K562 (cell line): ENCODE measurements around the gene CALHM1. TPM values are rescaled to one million over a fixed set of nuclear protein-coding genes. Genes with fewer than 3 reads are reported as not detected.

ENCODE experiments used
- ATAC-seq: fragments of 200-7000 bp; cut with Tn5 transposase; 3 replicates; pipeline ENCODE4 v1.9.1; 2020; ENCODE audit warnings: moderate library complexity
- BruUV-seq: library from RNA; stranded (reverse); fragments of 400-500 nt; replicated peaks from 2 replicates; lab custom pipeline; 2021; lab: Mats Ljungman, UMichigan
- CTCF ChIA-PET: fragments of 300-600 bp; formaldehyde crosslinking; extraction: SDS; loops from one replicate; lab custom pipeline; 2021; ENCODE audit warnings: low intra/inter-chr PET ratio; lab: Yijun Ruan, JAX
- POLR2A ChIA-PET: fragments of 300-600, 350-650 bp; sonication (Branson Sonifier 250); formaldehyde crosslinking; extraction: SDS; loops from one replicate; lab custom pipeline; 2021; ENCODE audit warnings: antibody characterized with exemption, inconsistent platforms; lab: Yijun Ruan, JAX
- DNase-seq, 4 experiments: peaks; one replicate each; pipeline versions ENCODE4 v3.0.0 to v3.0.0-alpha.2; 2011 to 2018; ENCODE audit warnings: low spot score in 3 of 4, mixed read lengths in 3 of 4; ENCODE audit errors: extremely low read depth in 1 of 4
- FAIRE-seq: peaks from 2 replicates; lab custom pipeline; 2011; peaks lifted over from hg19 to GRCh38; lab: Jason Lieb, UNC
- H2AFZ ChIP-seq: 2 replicates; pipeline ENCODE4 v1.6.0; 2011; ENCODE audit warnings: low read depth, low read length, control low read depth, inconsistent platforms
- H3K27ac ChIP-seq: fragments of 200-600 bp; 3 replicates; pipeline ENCODE4 v1.8.0; 2011; ENCODE audit warnings: low read depth, mild to moderate bottlenecking, control low read depth, inconsistent platforms, low read length, moderate library complexity, mixed read lengths; ENCODE audit errors: extremely low read depth
- H3K27me3 ChIP-seq, 2 experiments: fragments of 300-600 bp in 1 of 2; 2 replicates in 1 of 2; 3 replicates in 1 of 2; pipeline versions ENCODE4 v1.6.0 to v1.8.0; 2011; ENCODE audit warnings: inconsistent platforms in 2 of 2, low read length in 2 of 2, mild to moderate bottlenecking in 1 of 2, mixed read lengths in 1 of 2, moderate library complexity in 1 of 2; ENCODE audit not compliant: control insufficient read depth in 2 of 2, insufficient read depth in 2 of 2
- H3K36me3 ChIP-seq: fragments of 300-600 bp; 3 replicates; pipeline ENCODE4 v1.8.0; 2011; ENCODE audit warnings: mild to moderate bottlenecking, low read length, inconsistent platforms; ENCODE audit not compliant: control insufficient read depth, insufficient read depth
- H3K4me1 ChIP-seq, 2 experiments: fragments of 200-600 bp in 1 of 2; replicated peaks in 1 of 2; 2 replicates in 1 of 2; 3 replicates in 1 of 2; pipeline versions ENCODE4 v1.5.1 to v1.8.0; 2011; ENCODE audit warnings: inconsistent platforms in 2 of 2, low read length in 2 of 2, mild to moderate bottlenecking in 1 of 2, mixed read lengths in 1 of 2, moderate library complexity in 1 of 2; ENCODE audit not compliant: control insufficient read depth in 2 of 2, insufficient read depth in 2 of 2
- H3K4me2 ChIP-seq: 2 replicates; pipeline ENCODE4 v1.6.1; 2011; ENCODE audit warnings: low read length, control low read depth, inconsistent platforms, mixed read lengths; ENCODE audit not compliant: insufficient read depth
- H3K4me3 ChIP-seq: fragments of 200-600 bp; sonication (generic), shearing (Covaris generic); 2 replicates; pipeline ENCODE4 v1.5.1; 2016; ENCODE audit warnings: control low read depth, inconsistent platforms
- H3K79me2 ChIP-seq: fragments of 200-600 bp; 3 replicates; pipeline ENCODE4 v1.8.0; 2011; ENCODE audit warnings: low read length, inconsistent platforms; ENCODE audit not compliant: control insufficient read depth, insufficient read depth
- H3K9ac ChIP-seq, 2 experiments: 2 replicates each; pipeline versions ENCODE4 v1.6.0 to v1.6.1; 2011; ENCODE audit warnings: low read depth in 2 of 2, low read length in 2 of 2, control low read depth in 1 of 2, inconsistent platforms in 1 of 2, mild to moderate bottlenecking in 1 of 2, mixed read lengths in 1 of 2; ENCODE audit not compliant: insufficient read depth in 1 of 2
- H3K9me1 ChIP-seq: one replicate; pipeline ENCODE4 v1.6.0; 2011; ENCODE audit warnings: inconsistent platforms, mild to moderate bottlenecking, low read length, moderate library complexity; ENCODE audit not compliant: control insufficient read depth, insufficient read depth
- H3K9me3 ChIP-seq: replicated peaks from 2 replicates; pipeline ENCODE4 v1.5.1; 2011; ENCODE audit warnings: low read depth, low read length, inconsistent platforms; ENCODE audit not compliant: control insufficient read depth, insufficient read depth
- H4K20me1 ChIP-seq: replicated peaks from 2 replicates; pipeline ENCODE4 v1.6.1; 2011; ENCODE audit warnings: low read length, inconsistent platforms, mixed read lengths; ENCODE audit not compliant: control insufficient read depth, insufficient read depth
- CHAMP1 ChIP-seq: fragments of 450-650 bp; IDR thresholded peaks from 2 replicates; pipeline ENCODE4 v1.6.1; 2016; ENCODE audit warnings: mild to moderate bottlenecking
- CTCF ChIP-seq, 3 experiments: IDR thresholded peaks in 2 of 3; conservative IDR thresholded peaks in 1 of 3; 2 replicates each; pipeline ENCODE4 v1.5.1; 2011 to 2012; ENCODE audit warnings: low read length in 3 of 3, mild to moderate bottlenecking in 3 of 3, control low read depth in 2 of 3, improper control_type of control experiment in 1 of 3, inconsistent platforms in 1 of 3, low read depth in 1 of 3, mixed read lengths in 1 of 3, moderate library complexity in 1 of 3; ENCODE audit not compliant: insufficient read depth in 2 of 3
- IRF1 ChIP-seq: sonication (generic); formaldehyde crosslinking; IDR thresholded peaks from 2 replicates; pipeline ENCODE4 v1.8.0; 2022; ENCODE audit warnings: missing genetic modification reagents, mild to moderate bottlenecking, borderline replicate concordance
- LCOR ChIP-seq: sonication (generic); formaldehyde crosslinking; IDR thresholded peaks from 2 replicates; pipeline ENCODE4 v1.8.0; 2022; ENCODE audit warnings: mild to moderate bottlenecking, missing genetic modification reagents
- RFX7 ChIP-seq: fragments of 250-450 bp; sonication (Bioruptor Pico); IDR thresholded peaks from 2 replicates; pipeline ENCODE4 v1.5.1; 2021; ENCODE audit warnings: mild to moderate bottlenecking
- SMAD1 ChIP-seq: fragments of 150-350 bp; IDR thresholded peaks from 2 replicates; pipeline ENCODE4 v1.6.1; 2014; ENCODE audit warnings: low read length, low read depth; ENCODE audit not compliant: partially characterized antibody
- UBTF ChIP-seq, 2 experiments: IDR thresholded peaks; 2 replicates each; pipeline ENCODE4 v1.6.1; 2012; ENCODE audit warnings: improper control_type of control experiment in 2 of 2, low read depth in 2 of 2, low read length in 2 of 2, borderline replicate concordance in 1 of 2
- ZC3H11A ChIP-seq: IDR thresholded peaks from 2 replicates; pipeline ENCODE4 v1.6.1; 2012; ENCODE audit warnings: low read depth, low read length, improper control_type of control experiment
- ZNF121 ChIP-seq: sonication (generic); formaldehyde crosslinking; conservative IDR thresholded peaks from 2 replicates; pipeline ENCODE4 v1.8.0; 2022; ENCODE audit warnings: missing genetic modification reagents
- ZNF79 ChIP-seq: fragments of 250-450 bp; sonication (Bioruptor Pico); IDR thresholded peaks from 2 replicates; pipeline ENCODE4 v1.4.0; 2020; ENCODE audit warnings: low read depth, mild to moderate bottlenecking, moderate library complexity
- ZNF830 ChIP-seq: fragments of 250-450 bp; sonication (Bioruptor Pico); IDR thresholded peaks from 2 replicates; pipeline ENCODE4 v1.5.0; 2021; ENCODE audit warnings: mild to moderate bottlenecking
- WGBS: fragments of 100-300 bp; shearing (Covaris generic); methylation state at CpG from one replicate; pipeline ENCODE4 v1.1.6; 2016; ENCODE audit warnings: low coverage, mixed read lengths; ENCODE audit not compliant: insufficient coverage; ENCODE audit errors: missing lambda C conversion rate; 5-methylcytosine and 5-hydroxymethylcytosine counted together
- in situ Hi-C: fragments of 300-500 bp; cut with MboI; formaldehyde crosslinking; loops from 4 replicates; pipeline ENCODE4 v1.15.0; 2018; ENCODE audit warnings: inconsistent platforms, mixed read lengths
- intact Hi-C: fragments of 100-400 bp; cut with micrococcal nuclease; formaldehyde crosslinking; loops from 2 replicates; pipeline ENCODE4 v1.14.2; 2022
- polyA plus RNA-seq, 8 experiments: library from polyadenylated mRNA; depleted of rRNA in 4 of 8; stranded (reverse) in 5 of 8; unstranded in 3 of 8; fragments of >200 nt; fragmentation: Nextera tagmentation in 2 of 8; fragmentation: Illumina TruSeq in 1 of 8; extraction: Ambion mirVana in 2 of 8; extraction: Trizol in 1 of 8; gene quantifications; 2 replicates each; pipeline versions ENCODE4 v1.2.1 to v1.2.3, GENCODE V29; 2011 to 2014; ENCODE audit warnings: inconsistent platforms in 1 of 8, missing spikeins in 1 of 8
- total RNA-seq, 7 experiments: library from RNA; depleted of rRNA in 6 of 7; stranded (reverse); fragments of >200 nt in 6 of 7; fragmentation: Illumina TruSeq in 2 of 7; extraction: Trizol in 2 of 7; gene quantifications; 2 replicates each; pipeline versions ENCODE4 v1.2.1 to v1.2.3, GENCODE V29; 2011 to 2021; ENCODE audit warnings: low replicate concordance in 1 of 7

CALHM1 gene
- total and polyA plus RNA-seq, 9 of the 15 experiments (the other 6 are each of a cell fraction or from before 2014, with no cell fraction given) = 0.03 TPM; not detected in 8

- peak in 2 of 3 experiments; percentile 6 to 25; a peak in 1 of 6 replicates for TF ChIP-seq CTCF (IDR thresholded peaks at IDR 0.05 in 2 of 3, conservative IDR thresholded peaks at IDR 0.05 in 1 of 3; ENCODE audit: insufficient read depth in 2 of 3, low read depth in 1 of 3, low read length in 3 of 3)
- no peak for TF ChIP-seq CHAMP1
Observed at GRCh38 chr10:103507235-103508191, 48.8 kb upstream of the CALHM1 start (continued).

- intact Hi-C loops (no loop called here), in situ Hi-C loops (no loop called here)
- no peaks in the 10 kb centered on the region for H3K9me3 ChIP-seq
- DNase-seq (no peak), FAIRE-seq (no peak), ATAC-seq (no peak)
- H3K27ac ChIP-seq = no peak overlapping the region
- no peak overlapping the region for H3K9ac ChIP-seq
- CTCF ChIA-PET = no interaction called here
- no peaks in the 10 kb centered on the region for H3K79me2 ChIP-seq
- no TSS peak for BruUV-seq
- H4K20me1 ChIP-seq = no peaks in the 10 kb centered on the region
- H3K4me2 ChIP-seq = no peak overlapping the region
- POLR2A ChIA-PET = no interaction called here
- H3K36me3 ChIP-seq = no peaks in the 10 kb centered on the region
- 59% methylated on average over 2 of the region's 4 CpGs for WGBS
- no peak overlapping the region for H3K4me3 ChIP-seq
- no peaks in the 10 kb centered on the region for H3K9me1 ChIP-seq
- H3K27me3 ChIP-seq = peaks cover 2 to 31% of the 10 kb centered on the region in 2 experiments; a peak in 3 of 5 replicates
- H2AFZ ChIP-seq = no peak overlapping the region
- peaks cover 0 to 10% of the 10 kb centered on the region in 2 experiments; a peak in 4 of 5 replicates for H3K4me1 ChIP-seq
- TF ChIP-seq IRF1 (CRISPR knock-in tag) (no peak), ZNF830 (no peak), RFX7 (no peak), ZNF79 (CRISPR knock-in tag) (no peak), ZC3H11A (no peak), UBTF (IDR thresholded peaks at IDR 0.05; ENCODE audit: borderline replicate concordance in 1 of 2, low read depth in 2 of 2, low read length in 2 of 2) (no peak), LCOR (CRISPR knock-in tag) (no peak), ZNF121 (CRISPR knock-in tag) (no peak), SMAD1 (no peak)
Observed at GRCh38 chr10:103506061-103506460, 47.4 kb upstream of the CALHM1 start.
